ENCODE results near the gene ENO2. TPM values are rescaled to one million over a fixed set of nuclear protein-coding genes. Genes with fewer than 3 reads are reported as not detected.

Gene ENO2
- total RNA-seq, 1 experiment from 2014 or later: 30.2 TPM

- Histone ChIP-seq H3K36me3 (ENCODE audit: low read depth, low read length) (no peaks in the 10 kb centered on the region), H3K9me2 (replicated peaks; ENCODE audit: low read length) (no peaks in the 10 kb centered on the region), H3K9ac (ENCODE audit: low read length) (no peak overlapping the region), H2AFZ (ENCODE audit: low read length) (no peak overlapping the region), H3K9me3 (ENCODE audit: low read length) (no peaks in the 10 kb centered on the region), H3K27me3 (ENCODE audit: low read length) (no peaks in the 10 kb centered on the region), H3K4me2 (ENCODE audit: low read length) (no peak overlapping the region), H3F3A (ENCODE audit: low read length, unreplicated experiment) (no peaks in the 10 kb centered on the region), H4K20me1 (ENCODE audit: low read length) (no peaks in the 10 kb centered on the region), H3K4me3 (ENCODE audit: low read length) (no peak overlapping the region), H3K4me1 (ENCODE audit: insufficient read depth, low read length) (peaks cover 11% of the 10 kb centered on the region), H3K79me2 (ENCODE audit: low read length) (no peaks in the 10 kb centered on the region), H3K27ac (ENCODE audit: low read length) (no peak overlapping the region)
- CTCF ChIA-PET: no interaction called here
- no TSS peak for BruUV-seq (replicated peaks)
- POLR2A ChIA-PET (ENCODE audit: unreplicated experiment): no interaction called here
- intact Hi-C loops (cut with micrococcal nuclease): no loop called here
- no peak for TF ChIP-seq CTCF (conservative IDR thresholded peaks at IDR 0.05; ENCODE audit: low read depth, low read length)
- TF ChIP-seq EZH2 (IDR thresholded peaks at IDR 0.05; ENCODE audit: low read length, unreplicated experiment): no peak
- no peak for ATAC-seq
- no peak for DNase-seq
Observed at GRCh38 chr12:6894321-6894720, 20.1 kb upstream of the ENO2 start.

GRCh38 chr12:6896846-6897435, 17.4 kb upstream of the ENO2 start:
- ChIA-PET POLR2A (ENCODE audit: unreplicated experiment) (no interaction called here), CTCF (no interaction called here)
- no peak overlapping the region for H3K9ac ChIP-seq (ENCODE audit: low read length)
- no peaks in the 10 kb centered on the region for H3K4me1 ChIP-seq (ENCODE audit: insufficient read depth, low read length)
- H3K36me3 ChIP-seq (ENCODE audit: low read depth, low read length): no peaks in the 10 kb centered on the region
- TF ChIP-seq CTCF (conservative IDR thresholded peaks at IDR 0.05; ENCODE audit: low read depth, low read length) (no peak), EZH2phosphoT487 (IDR thresholded peaks at IDR 0.05; ENCODE audit: borderline replicate concordance, low read length) (no peak), EZH2 (IDR thresholded peaks at IDR 0.05; ENCODE audit: low read length, unreplicated experiment) (no peak)
- no peaks in the 10 kb centered on the region for H3K9me3 ChIP-seq (ENCODE audit: low read length)
- intact Hi-C loops (cut with micrococcal nuclease): no loop called here
- no peak overlapping the region for H3K27ac ChIP-seq (ENCODE audit: low read length)
- ATAC-seq: no peak
- H3F3A ChIP-seq (ENCODE audit: low read length, unreplicated experiment): no peaks in the 10 kb centered on the region
- no peak overlapping the region for H3K4me2 ChIP-seq (ENCODE audit: low read length)
- H4K20me1 ChIP-seq (ENCODE audit: low read length): no peaks in the 10 kb centered on the region
- H3K9me2 ChIP-seq (replicated peaks; ENCODE audit: low read length): no peaks in the 10 kb centered on the region
- no TSS peak for BruUV-seq (replicated peaks)
- DNase-seq: no peak
- no peaks in the 10 kb centered on the region for H3K79me2 ChIP-seq (ENCODE audit: low read length)
- H3K4me3 ChIP-seq (ENCODE audit: low read length): no peak overlapping the region
- H2AFZ ChIP-seq (ENCODE audit: low read length): no peak overlapping the region
- H3K27me3 ChIP-seq (ENCODE audit: low read length): no peaks in the 10 kb centered on the region

- intact Hi-C loops (cut with micrococcal nuclease): no loop called here
- DNase-seq (no peak), ATAC-seq (no peak)
- CTCF ChIA-PET: no interaction called here
- POLR2A ChIA-PET (ENCODE audit: unreplicated experiment): no interaction called here
- H4K20me1 ChIP-seq (ENCODE audit: low read length): no peaks in the 10 kb centered on the region
- H3K4me1 ChIP-seq (ENCODE audit: insufficient read depth, low read length): peaks cover 15% of the 10 kb centered on the region
- no peaks in the 10 kb centered on the region for H3F3A ChIP-seq (ENCODE audit: low read length, unreplicated experiment)
- no peak overlapping the region for H3K27ac ChIP-seq (ENCODE audit: low read length)
- TF ChIP-seq EZH2 (IDR thresholded peaks at IDR 0.05; ENCODE audit: low read length, unreplicated experiment): no peak
- TF ChIP-seq EZH2phosphoT487 (IDR thresholded peaks at IDR 0.05; ENCODE audit: borderline replicate concordance, low read length): no peak
- no peak for TF ChIP-seq CTCF (conservative IDR thresholded peaks at IDR 0.05; ENCODE audit: low read depth, low read length)
- H3K9me3 ChIP-seq (ENCODE audit: low read length): no peaks in the 10 kb centered on the region
- no peaks in the 10 kb centered on the region for H3K27me3 ChIP-seq (ENCODE audit: low read length)
- no peak overlapping the region for H2AFZ ChIP-seq (ENCODE audit: low read length)
- no peak overlapping the region for H3K9ac ChIP-seq (ENCODE audit: low read length)
- no peaks in the 10 kb centered on the region for H3K9me2 ChIP-seq (replicated peaks; ENCODE audit: low read length)
- H3K4me3 ChIP-seq (ENCODE audit: low read length): no peak overlapping the region
- no peak overlapping the region for H3K4me2 ChIP-seq (ENCODE audit: low read length)
- BruUV-seq (replicated peaks): no TSS peak
- no peaks in the 10 kb centered on the region for H3K36me3 ChIP-seq (ENCODE audit: low read depth, low read length)
- no peaks in the 10 kb centered on the region for H3K79me2 ChIP-seq (ENCODE audit: low read length)
Observed at GRCh38 chr12:6899427-6899826, 15.0 kb upstream of the ENO2 start.
